Brain microvascular endothelial cell (primary cell): ENCODE results near the gene TPH2.
A peak's percentile ranks its signal among the peaks of the same experiment; 100 is the strongest.

Source experiments
- DNase-seq: peaks from one replicate; pipeline ENCODE4 v3.0.0-alpha.2; 2020
- H3K27ac ChIP-seq: fragments of 250-450 bp; sonication (Bioruptor Pico); 2 replicates; pipeline ENCODE4 v1.5.1; 2020; ENCODE audit warnings: mild to moderate bottlenecking, moderate library complexity
- H3K27me3 ChIP-seq: fragments of 250-450 bp; sonication (Bioruptor Pico); replicated peaks from 2 replicates; pipeline ENCODE4 v1.5.1; 2020; ENCODE audit warnings: mild to moderate bottlenecking
- H3K36me3 ChIP-seq: fragments of 250-450 bp; sonication (Bioruptor Pico); replicated peaks from 2 replicates; pipeline ENCODE4 v1.5.1; 2020; ENCODE audit warnings: mild to moderate bottlenecking
- H3K4me3 ChIP-seq: 2 replicates; pipeline ENCODE4 v1.5.1; 2011; ENCODE audit warnings: low read depth, mild to moderate bottlenecking, control low read depth, low read length, moderate library complexity
- CTCF ChIP-seq: IDR thresholded peaks from 2 replicates; pipeline ENCODE4 v1.5.1; 2011; ENCODE audit warnings: low read depth, mild to moderate bottlenecking, moderate library complexity, low read length, control low read depth, inconsistent platforms; ENCODE audit errors: missing control alignments
- in situ Hi-C: cut with HindIII; loops from 2 replicates; pipeline ENCODE4 v1.10.0; 2017; ENCODE audit warnings: low sequenced_read_pairs, low pct_ligation_motif_present

The TPH2 gene

GRCh38 chr12:72010356-72010755, 71.7 kb downstream of the TPH2 start:
- Histone ChIP-seq H3K27me3 (no peaks in the 10 kb centered on the region), H3K4me3 (no peak overlapping the region), H3K27ac (no peak overlapping the region), H3K36me3 (no peaks in the 10 kb centered on the region)
- peak; percentile 9 for DNase-seq
- in situ Hi-C loops: no loop called here
- no peak for TF ChIP-seq CTCF

GRCh38 chr12:72011374-72011773, 72.7 kb downstream of the TPH2 start:
- H3K27ac ChIP-seq: no peak overlapping the region
- H3K36me3 ChIP-seq: no peaks in the 10 kb centered on the region
- in situ Hi-C loops: no loop called here
- H3K4me3 ChIP-seq: no peak overlapping the region
- TF ChIP-seq CTCF: no peak
- H3K27me3 ChIP-seq: no peaks in the 10 kb centered on the region
- DNase-seq: no peak

DNA sequence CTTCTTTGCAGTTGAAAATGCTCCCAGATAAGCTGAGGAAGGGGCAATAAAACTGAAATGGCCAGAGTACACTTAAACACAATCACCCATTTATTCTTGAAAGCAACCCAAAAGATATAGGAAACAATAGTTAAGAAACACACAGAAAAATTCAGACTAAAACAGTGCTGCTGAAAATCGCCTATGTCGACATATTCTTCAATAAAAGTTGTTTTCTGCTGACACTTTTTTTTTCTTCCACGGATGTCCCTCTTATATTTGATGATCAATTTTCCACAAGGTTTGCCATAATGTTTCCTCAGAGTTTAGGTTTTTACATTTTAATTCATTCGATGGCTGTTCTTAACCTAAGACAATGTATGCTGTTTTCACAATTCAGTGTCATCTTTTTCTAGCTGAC, 74.2 kb downstream of the TPH2 start:
- H3K27me3 ChIP-seq: no peaks in the 10 kb centered on the region
- TF ChIP-seq CTCF: no peak
- H3K36me3 ChIP-seq: no peaks in the 10 kb centered on the region
- H3K4me3 ChIP-seq: no peak overlapping the region
- in situ Hi-C loops: no loop called here
- no peak overlapping the region for H3K27ac ChIP-seq
- DNase-seq: no peak

DNA sequence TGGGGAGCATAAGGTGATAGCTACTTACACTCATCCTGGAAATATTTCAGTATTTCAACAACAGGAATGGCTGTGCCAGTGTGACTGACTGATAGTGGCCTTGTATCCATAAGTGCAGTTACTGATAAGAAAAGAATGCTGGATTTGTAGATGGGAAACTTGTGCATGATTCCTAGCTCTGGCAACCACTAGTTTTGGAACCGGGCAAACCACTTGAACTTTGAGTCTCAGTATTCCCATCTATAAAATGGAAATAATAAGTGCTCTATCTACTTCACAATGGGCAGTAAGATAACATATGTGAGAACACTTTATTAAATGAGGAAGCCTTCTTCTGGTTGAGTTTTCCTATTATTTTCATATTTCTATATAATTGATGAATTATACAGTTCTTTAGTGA, 77.2 kb downstream of the TPH2 start:
- Histone ChIP-seq H3K4me3 (no peak overlapping the region), H3K27me3 (no peaks in the 10 kb centered on the region), H3K36me3 (no peaks in the 10 kb centered on the region), H3K27ac (no peak overlapping the region)
- in situ Hi-C loops: no loop called here
- no peak for DNase-seq
- no peak for TF ChIP-seq CTCF

DNA sequence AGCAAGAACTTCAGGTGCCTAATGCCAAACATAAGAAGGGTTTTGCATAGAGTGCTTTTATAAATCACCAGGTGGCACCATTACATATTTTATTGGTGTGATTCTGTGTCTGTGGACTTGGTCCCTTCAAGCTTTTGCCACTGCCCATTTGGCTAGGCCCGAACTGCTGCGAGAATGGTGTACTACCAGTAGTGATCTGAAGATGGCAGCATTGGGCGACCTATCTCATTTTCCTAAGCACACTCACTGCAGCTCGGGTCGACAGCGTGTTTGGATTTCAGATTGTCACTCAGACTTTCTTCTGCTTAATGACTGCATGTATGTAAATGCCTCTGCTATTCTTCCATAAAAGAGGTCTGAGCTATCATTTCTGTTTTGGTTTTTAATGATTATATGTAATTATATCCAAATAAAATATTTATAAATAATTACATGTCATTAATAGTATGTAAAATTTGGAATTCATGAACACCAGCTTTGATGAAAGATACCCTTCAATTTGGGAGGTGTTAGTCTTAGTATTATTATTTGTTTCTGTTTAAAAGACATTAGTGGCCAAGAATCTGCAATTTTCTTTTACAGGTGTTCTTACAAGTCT, 78.5 kb downstream of the TPH2 start:
- H3K27ac ChIP-seq: no peak overlapping the region
- in situ Hi-C loops: no loop called here
- peak; percentile 68 for DNase-seq
- TF ChIP-seq CTCF: peak; percentile 87
- no peaks in the 10 kb centered on the region for H3K27me3 ChIP-seq
- no peak overlapping the region for H3K4me3 ChIP-seq
- no peaks in the 10 kb centered on the region for H3K36me3 ChIP-seq

DNA sequence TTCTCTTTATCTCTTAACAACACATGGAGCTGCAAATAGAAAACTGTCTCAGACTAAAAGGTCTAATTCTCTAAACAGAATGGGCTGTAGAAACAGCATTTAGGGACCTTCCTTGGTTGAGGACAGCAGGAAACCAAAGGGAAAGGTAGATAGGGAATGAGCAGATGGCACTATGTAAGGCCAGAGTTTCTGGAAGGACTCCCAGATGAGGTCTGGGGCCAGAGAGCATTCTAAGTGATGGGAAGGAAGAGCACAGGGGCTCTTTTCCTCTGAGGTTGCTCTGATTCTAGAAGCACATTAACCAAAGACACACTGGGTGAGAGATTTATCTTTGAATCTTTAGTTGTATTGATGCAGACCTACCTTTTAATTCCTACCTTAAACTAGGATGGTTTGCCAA, 79.4 kb downstream of the TPH2 start:
- DNase-seq: no peak
- in situ Hi-C loops: no loop called here

More for the DNA sequence above, 79.4 kb downstream of the TPH2 start:
- H3K4me3 ChIP-seq: no peak overlapping the region
- TF ChIP-seq CTCF: no peak
- no peaks in the 10 kb centered on the region for H3K36me3 ChIP-seq
- H3K27ac ChIP-seq: no peak overlapping the region
- no peaks in the 10 kb centered on the region for H3K27me3 ChIP-seq
